Stimulated activated CD4-positive, alpha-beta T cell treated with anti-CD3 and anti-CD28 coated beads, Interleukin-15, amount 100 ng/mL, for 24 hours (primary cell): Measurements from ENCODE around the gene HLA-DMB.
A peak's percentile ranks its signal among the peaks of the same experiment; 100 is the strongest.

ENCODE experiments used
- DNase-seq: peaks from one replicate; pipeline ENCODE4 v3.0.0-alpha.2; 2020

HLA-DMB gene

GRCh38 chr6:32940656-32941213, at the start of gene HLA-DMB:
Gene HLA-DMB, minus strand, starts transcription at chr6:32941028. Its CDS starts 221 bp downstream, at chr6:32940807.
- peak; percentile 51 for DNase-seq

- no peak for DNase-seq
These were observed 48.5 kb upstream of the HLA-DMB start for GRCh38 chr6:32989368-32989767.

GRCh38 chr6:32984622-32985389, 44.0 kb upstream of the HLA-DMB start:
- peak; percentile 94 for DNase-seq

- DNase-seq, result no peak
These were observed 43.3 kb upstream of the HLA-DMB start for GRCh38 chr6:32983964-32984621.

GRCh38 chr6:32983493-32983848, 42.6 kb upstream of the HLA-DMB start:
- no peak for DNase-seq

- no peak for DNase-seq
These were observed 42.1 kb upstream of the HLA-DMB start for GRCh38 chr6:32982702-32983492.

GRCh38 chr6:32982084-32982701, 41.4 kb upstream of the HLA-DMB start:
- no peak for DNase-seq

- no peak for DNase-seq
These were observed 39.7 kb upstream of the HLA-DMB start for GRCh38 chr6:32980488-32981038.

GRCh38 chr6:32979720-32980487, 39.1 kb upstream of the HLA-DMB start:
- no peak for DNase-seq

- no peak for DNase-seq
These were observed 37.1 kb upstream of the HLA-DMB start for GRCh38 chr6:32977953-32978324.

- no peak for DNase-seq
These were observed 36.6 kb upstream of the HLA-DMB start for GRCh38 chr6:32977272-32977952.

GRCh38 chr6:32976334-32977069, 35.7 kb upstream of the HLA-DMB start:
- DNase-seq, result no peak

GRCh38 chr6:32975886-32976285, 35.1 kb upstream of the HLA-DMB start:
- no peak for DNase-seq

GRCh38 chr6:32974541-32975308, 33.9 kb upstream of the HLA-DMB start:
- DNase-seq, result no peak

- peak; percentile 51 for DNase-seq
These were observed 33.1 kb upstream of the HLA-DMB start for GRCh38 chr6:32974016-32974333.

GRCh38 chr6:32973144-32974015, 32.6 kb upstream of the HLA-DMB start:
- DNase-seq, result peak; percentile 70

- peak; percentile 69 for DNase-seq
These were observed 31.7 kb upstream of the HLA-DMB start for GRCh38 chr6:32972353-32973143.
